ENCODE results near the gene RAB1B. TPM values are rescaled to one million over a fixed set of nuclear protein-coding genes. Genes with fewer than 3 reads are reported as not detected.

Gene RAB1B
- total and polyA plus RNA-seq, 10 of the 15 experiments (the other 5 are each of a cell fraction or from before 2014, with no cell fraction given), result 10.4 to 193 (median 96.9) TPM

DNA sequence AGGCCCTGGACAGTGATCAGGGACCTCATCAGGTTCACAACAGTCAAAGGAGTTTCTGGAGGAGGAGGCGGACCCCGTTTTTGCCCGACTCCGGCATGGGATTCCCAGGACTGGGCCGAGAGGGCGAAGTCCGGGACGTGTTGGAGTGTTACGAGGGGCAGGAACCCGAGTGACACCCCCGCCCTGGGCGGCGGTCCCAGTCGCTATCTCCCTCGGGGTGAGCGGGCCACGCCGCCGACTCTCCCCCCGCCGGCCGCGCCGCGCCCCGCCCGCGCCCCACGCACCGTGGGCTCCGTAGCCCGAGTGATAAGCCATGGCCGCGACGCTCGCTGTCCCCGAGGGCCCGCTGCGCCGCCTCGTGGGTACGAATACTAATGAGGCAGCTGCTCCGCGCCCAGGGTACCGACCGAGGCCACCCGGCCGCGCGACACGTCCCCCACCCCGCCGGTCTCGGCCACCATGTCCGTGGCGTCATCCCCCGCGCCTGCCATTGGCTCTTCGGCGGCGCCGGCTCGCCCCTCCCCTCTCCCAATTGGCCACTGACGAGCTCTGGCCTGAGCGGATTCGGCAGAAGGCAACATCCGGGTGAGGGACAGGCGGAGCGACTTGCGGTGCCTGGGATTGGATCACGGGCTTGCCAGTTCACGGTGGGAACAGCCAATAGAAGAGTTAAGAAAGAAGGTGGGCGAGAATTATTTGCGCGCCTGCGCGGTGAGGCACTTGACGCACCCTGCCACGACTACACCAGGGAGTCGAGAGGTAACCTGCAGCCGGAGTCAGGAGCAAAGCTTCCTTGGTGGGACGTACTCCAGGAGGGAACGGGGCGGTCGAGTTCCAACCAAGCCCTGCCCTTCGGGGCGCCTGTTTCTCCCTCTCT, 20.5 kb downstream of the RAB1B start, which contains the start of gene YIF1A (continued):
- TF ChIP-seq, protein P1, sequence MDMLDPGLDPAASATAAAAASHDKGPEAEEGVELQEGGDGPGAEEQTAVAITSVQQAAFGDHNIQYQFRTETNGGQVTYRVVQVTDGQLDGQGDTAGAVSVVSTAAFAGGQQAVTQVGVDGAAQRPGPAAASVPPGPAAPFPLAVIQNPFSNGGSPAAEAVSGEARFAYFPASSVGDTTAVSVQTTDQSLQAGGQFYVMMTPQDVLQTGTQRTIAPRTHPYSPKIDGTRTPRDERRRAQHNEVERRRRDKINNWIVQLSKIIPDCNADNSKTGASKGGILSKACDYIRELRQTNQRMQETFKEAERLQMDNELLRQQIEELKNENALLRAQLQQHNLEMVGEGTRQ (IDR thresholded peaks at IDR 0.05; ENCODE audit: borderline replicate concordance, low read depth, low read length), result no peak
- TF ChIP-seq RAD51 (IDR thresholded peaks at IDR 0.05) (no peak), BRCA1 (IDR thresholded peaks at IDR 0.05; ENCODE audit: low read depth, low read length) (no peak), CREB1 (IDR thresholded peaks at IDR 0.05; ENCODE audit: low read depth) (peak; percentile 92), FOS (IDR thresholded peaks at IDR 0.05; ENCODE audit: borderline replicate concordance, extremely low read depth, insufficient read length) (peak; percentile 69), GABPA (IDR thresholded peaks at IDR 0.05; ENCODE audit: low read depth) (peak; percentile 83), RB1 (IDR thresholded peaks at IDR 0.05; ENCODE audit: borderline replicate concordance) (peak; percentile 60; the same call in 1 of the 2 replicates), PML (IDR thresholded peaks at IDR 0.05; ENCODE audit: low read length) (no peak), JUND (IDR thresholded peaks at IDR 0.05; ENCODE audit: low read depth, low read length) (0 out of 2 replicates have a peak, but pooled peaks have one; percentile 42), NFYB (IDR thresholded peaks at IDR 0.05; ENCODE audit: insufficient read depth, low read depth, low read length) (peak; percentile 95), TCF3 (IDR thresholded peaks at IDR 0.05; ENCODE audit: borderline replicate concordance, insufficient read depth, low read depth, low read length) (0 out of 2 replicates have a peak, but pooled peaks have one; percentile 33), POLR2A (IDR thresholded peaks at IDR 0.05; ENCODE audit: low read depth, low read length) (peak; percentile 90), ZBED1 (IDR thresholded peaks at IDR 0.05; ENCODE audit: borderline replicate concordance) (no peak), ZNF24 (IDR thresholded peaks at IDR 0.05) (no peak), RFX5 (IDR thresholded peaks at IDR 0.05; ENCODE audit: low read depth, low read length) (peak; percentile 71; the same call in 1 of the 2 replicates), FOXM1 (IDR thresholded peaks at IDR 0.05; ENCODE audit: low read depth, low read length) (no peak), NR2C1 (IDR thresholded peaks at IDR 0.05) (peak; percentile 2; the same call in 1 of the 2 replicates), IKZF2 (IDR thresholded peaks at IDR 0.05) (peak in 1 of 2 experiments; percentile 63; a peak in 2 of 4 replicates), CREM (IDR thresholded peaks at IDR 0.05; ENCODE audit: low read depth) (peak; percentile 68), EGR1 (IDR thresholded peaks at IDR 0.05; ENCODE audit: borderline replicate concordance in 1 of 2, low read depth in 2 of 2, low read length in 2 of 2) (0 out of 3 replicates have a peak, but pooled peaks of 1 of the 2 experiments have one; percentile 0), LARP7 (IDR thresholded peaks at IDR 0.05) (peak; percentile 83), ATF7 (IDR thresholded peaks at IDR 0.05; ENCODE audit: low read depth) (peak; percentile 98), SPI1 (IDR thresholded peaks at IDR 0.05; ENCODE audit: borderline replicate concordance, insufficient read depth, low read depth, low read length) (no peak), POU2F2 (IDR thresholded peaks at IDR 0.05; ENCODE audit: borderline replicate concordance, low read depth, low read length) (peak; percentile 67; the same call in 2 of the 3 replicates)
- TF ChIP-seq, protein P2, sequence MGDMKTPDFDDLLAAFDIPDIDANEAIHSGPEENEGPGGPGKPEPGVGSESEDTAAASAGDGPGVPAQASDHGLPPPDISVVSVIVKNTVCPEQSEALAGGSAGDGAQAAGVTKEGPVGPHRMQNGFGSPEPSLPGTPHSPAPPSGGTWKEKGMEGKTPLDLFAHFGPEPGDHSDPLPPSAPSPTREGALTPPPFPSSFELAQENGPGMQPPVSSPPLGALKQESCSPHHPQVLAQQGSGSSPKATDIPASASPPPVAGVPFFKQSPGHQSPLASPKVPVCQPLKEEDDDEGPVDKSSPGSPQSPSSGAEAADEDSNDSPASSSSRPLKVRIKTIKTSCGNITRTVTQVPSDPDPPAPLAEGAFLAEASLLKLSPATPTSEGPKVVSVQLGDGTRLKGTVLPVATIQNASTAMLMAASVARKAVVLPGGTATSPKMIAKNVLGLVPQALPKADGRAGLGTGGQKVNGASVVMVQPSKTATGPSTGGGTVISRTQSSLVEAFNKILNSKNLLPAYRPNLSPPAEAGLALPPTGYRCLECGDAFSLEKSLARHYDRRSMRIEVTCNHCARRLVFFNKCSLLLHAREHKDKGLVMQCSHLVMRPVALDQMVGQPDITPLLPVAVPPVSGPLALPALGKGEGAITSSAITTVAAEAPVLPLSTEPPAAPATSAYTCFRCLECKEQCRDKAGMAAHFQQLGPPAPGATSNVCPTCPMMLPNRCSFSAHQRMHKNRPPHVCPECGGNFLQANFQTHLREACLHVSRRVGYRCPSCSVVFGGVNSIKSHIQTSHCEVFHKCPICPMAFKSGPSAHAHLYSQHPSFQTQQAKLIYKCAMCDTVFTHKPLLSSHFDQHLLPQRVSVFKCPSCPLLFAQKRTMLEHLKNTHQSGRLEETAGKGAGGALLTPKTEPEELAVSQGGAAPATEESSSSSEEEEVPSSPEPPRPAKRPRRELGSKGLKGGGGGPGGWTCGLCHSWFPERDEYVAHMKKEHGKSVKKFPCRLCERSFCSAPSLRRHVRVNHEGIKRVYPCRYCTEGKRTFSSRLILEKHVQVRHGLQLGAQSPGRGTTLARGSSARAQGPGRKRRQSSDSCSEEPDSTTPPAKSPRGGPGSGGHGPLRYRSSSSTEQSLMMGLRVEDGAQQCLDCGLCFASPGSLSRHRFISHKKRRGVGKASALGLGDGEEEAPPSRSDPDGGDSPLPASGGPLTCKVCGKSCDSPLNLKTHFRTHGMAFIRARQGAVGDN (IDR thresholded peaks at IDR 0.05), result peak; percentile 33; the same call in 1 of the 2 replicates
- TF ChIP-seq, protein P3, sequence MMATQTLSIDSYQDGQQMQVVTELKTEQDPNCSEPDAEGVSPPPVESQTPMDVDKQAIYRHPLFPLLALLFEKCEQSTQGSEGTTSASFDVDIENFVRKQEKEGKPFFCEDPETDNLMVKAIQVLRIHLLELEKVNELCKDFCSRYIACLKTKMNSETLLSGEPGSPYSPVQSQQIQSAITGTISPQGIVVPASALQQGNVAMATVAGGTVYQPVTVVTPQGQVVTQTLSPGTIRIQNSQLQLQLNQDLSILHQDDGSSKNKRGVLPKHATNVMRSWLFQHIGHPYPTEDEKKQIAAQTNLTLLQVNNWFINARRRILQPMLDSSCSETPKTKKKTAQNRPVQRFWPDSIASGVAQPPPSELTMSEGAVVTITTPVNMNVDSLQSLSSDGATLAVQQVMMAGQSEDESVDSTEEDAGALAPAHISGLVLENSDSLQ (IDR thresholded peaks at IDR 0.05), result peak; percentile 99
